GM10248 (cell line): ENCODE measurements around the gene DGKI.

Source experiments
- CTCF ChIA-PET: fragments of 300-600 bp; sonication (Branson Sonifier 250); formaldehyde crosslinking; extraction: SDS; loops from one replicate; lab custom pipeline; 2021; ENCODE audit warnings: antibody characterized with exemption; lab: Yijun Ruan, JAX
- POLR2A ChIA-PET: fragments of 350-650 bp; sonication (Branson Sonifier 250); formaldehyde crosslinking; extraction: SDS; loops from one replicate; lab custom pipeline; 2020; ENCODE audit warnings: antibody characterized with exemption; lab: Yijun Ruan, JAX
- DNase-seq: peaks from one replicate; pipeline ENCODE4 v3.0.0; 2012; ENCODE audit errors: extremely low spot score
- CTCF ChIP-seq: IDR thresholded peaks from 2 replicates; pipeline ENCODE4 v1.5.1; 2012; ENCODE audit warnings: mild to moderate bottlenecking, low read depth; ENCODE audit errors: extremely low read depth, missing control alignments, control extremely low read depth

Gene DGKI

GRCh38 chr7:137390076-137390475, 456.7 kb downstream of the DGKI start:
- POLR2A ChIA-PET, result no interaction called here
- DNase-seq, result no peak
- CTCF ChIA-PET, result no interaction called here
- no peak for TF ChIP-seq CTCF

- ChIA-PET POLR2A (no interaction called here), CTCF (interaction anchor here (0.7 to 1.3 kb wide), 2 partner anchors 16 to 20 kb away, joined by 3 to 4 read pairs; no protein-coding TSS in a partner anchor)
- DNase-seq, result no peak
- TF ChIP-seq CTCF, result no peak
Measured at GRCh38 chr7:137388916-137389315, 457.9 kb downstream of the DGKI start.

GRCh38 chr7:137386966-137387365, 459.8 kb downstream of the DGKI start:
- POLR2A ChIA-PET, result no interaction called here

DNA sequence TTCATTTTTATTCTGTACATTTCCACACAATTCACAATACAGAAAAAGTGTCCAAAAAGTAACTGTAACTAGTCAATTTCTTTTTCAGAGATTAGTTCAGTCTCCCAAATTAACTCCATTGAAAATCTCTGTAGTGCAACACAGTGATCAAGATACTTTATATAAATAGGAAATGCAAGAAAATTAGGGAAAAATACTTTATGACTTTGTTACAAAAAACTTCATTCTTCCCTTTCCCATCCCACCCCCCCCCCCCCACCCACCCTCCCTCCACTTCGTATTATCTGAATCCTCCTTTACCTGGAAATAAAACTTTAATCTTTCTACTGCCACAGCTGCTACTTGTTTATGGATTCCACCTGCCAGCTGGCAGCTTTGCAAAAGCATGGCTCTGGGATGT, 465.7 kb downstream of the DGKI start:
- ChIA-PET POLR2A (no interaction called here), CTCF (no interaction called here)
- DNase-seq, result no peak
- no peak for TF ChIP-seq CTCF

More at GRCh38 chr7:137386966-137387365, 459.8 kb downstream of the DGKI start:
- no peak for DNase-seq
- CTCF ChIA-PET, result interaction anchor here (0.9 to 1.8 kb wide), 3 partner anchors 9 to 15 kb away, joined by 3 to 5 read pairs (median 4); no protein-coding TSS in a partner anchor
- no peak for TF ChIP-seq CTCF

GRCh38 chr7:137373507-137373906, 473.3 kb downstream of the DGKI start:
- CTCF ChIA-PET, result interaction anchor here (1.1 to 1.7 kb wide), 2 partner anchors 27 to 81 kb away, joined by 3 to 4 read pairs; no protein-coding TSS in a partner anchor
- no peak for DNase-seq
- POLR2A ChIA-PET, result no interaction called here
- no peak for TF ChIP-seq CTCF

DNA sequence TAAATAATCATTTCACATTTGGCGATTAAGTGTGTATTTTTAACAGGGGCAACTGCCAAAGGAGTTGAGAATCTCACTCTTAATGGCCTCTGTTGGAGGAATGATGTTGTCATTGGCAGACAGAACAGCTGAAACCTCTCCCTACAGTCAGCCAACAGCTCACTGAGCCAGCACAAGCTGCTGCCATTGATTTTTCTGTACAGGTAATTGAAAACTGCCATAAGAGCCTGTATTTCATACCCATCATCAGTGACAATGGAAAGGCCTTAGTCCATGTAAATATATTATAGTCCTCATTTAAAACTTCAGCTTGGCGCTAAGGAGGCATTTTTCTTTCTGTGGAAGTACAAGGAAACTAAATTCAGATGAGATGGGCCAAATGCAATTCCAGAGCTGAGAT, 475.2 kb downstream of the DGKI start:
- ChIA-PET POLR2A (no interaction called here), CTCF (interaction anchor here (1.3 kb wide), 1 partner anchor 15 kb away, joined by 4 read pairs; no protein-coding TSS in a partner anchor)
- TF ChIP-seq CTCF, result no peak
- DNase-seq, result no peak
